GM21381 (cell line): ENCODE data around the gene VSNL1.

Experiments
- ATAC-seq: cut with Tn5 transposase; IDR thresholded peaks from one replicate; pipeline ENCODE4 v1.9.1; 2021; ENCODE audit warnings: mild to moderate bottlenecking, moderate library complexity; ENCODE audit not compliant: unreplicated experiment

Gene VSNL1

GRCh38 chr2:17683981-17684380 is 143.5 kb downstream of the VSNL1 start:
- ATAC-seq: no peak

- ATAC-seq: no peak
These were observed 148.1 kb downstream of the VSNL1 start for GRCh38 chr2:17688600-17688999.

GRCh38 chr2:17689010-17689409 is 148.5 kb downstream of the VSNL1 start:
- ATAC-seq: no peak

GRCh38 chr2:17690776-17691175 is 150.3 kb downstream of the VSNL1 start:
- ATAC-seq: no peak
